Activated naive CD8-positive, alpha-beta T cell treated with anti-CD3 and anti-CD28 coated beads, Interleukin-2, amount 10 ng/mL, durations not matched to agents 7 days and 5 days (primary cell): ENCODE results near the gene PCBD1. TPM values are rescaled to one million over a fixed set of nuclear protein-coding genes. Genes with fewer than 3 reads are reported as not detected.

ENCODE experiments used
- ATAC-seq: fragments of 150-1000 bp; cut with Tn5 transposase; one replicate; pipeline ENCODE4 v1.10.0; 2021; ENCODE audit warnings: low read depth, moderate library complexity
- POLR2A ChIA-PET: fragments of 350-600 bp; sonication (Branson Sonifier 250); formaldehyde crosslinking; loops from one replicate; lab custom pipeline; 2021; ENCODE audit warnings: antibody characterized with exemption; lab: Charles Lee
- DNase-seq: peaks from one replicate; pipeline ENCODE4 v3.0.0; 2021
- H3K27ac Mint-ChIP-seq: one replicate; pipeline ENCODE4 v1.8.0; 2022; ENCODE audit warnings: mild to moderate bottlenecking, mixed read lengths
- H3K27me3 Mint-ChIP-seq: one replicate; pipeline ENCODE4 v1.8.0; 2022; ENCODE audit warnings: mild to moderate bottlenecking, moderate library complexity, mixed read lengths
- H3K36me3 Mint-ChIP-seq: one replicate; pipeline ENCODE4 v1.8.0; 2021; ENCODE audit warnings: mild to moderate bottlenecking, mixed read lengths
- H3K4me1 Mint-ChIP-seq: one replicate; pipeline ENCODE4 v1.8.0; 2021; ENCODE audit warnings: mixed read lengths
- H3K4me3 Mint-ChIP-seq: one replicate; pipeline ENCODE4 v1.8.0; 2022; ENCODE audit warnings: mild to moderate bottlenecking, moderate library complexity, mixed read lengths
- H3K9me3 Mint-ChIP-seq: one replicate; pipeline ENCODE4 v1.8.0; 2021; ENCODE audit warnings: mixed read lengths
- total RNA-seq, 2 experiments: library from RNA; stranded (reverse); gene quantifications; one replicate each; pipeline ENCODE4 v1.2.3, GENCODE V29; 2021

The PCBD1 gene
- total RNA-seq, 2 experiments from 2014 or later = 23.5 to 27.7 TPM

DNA sequence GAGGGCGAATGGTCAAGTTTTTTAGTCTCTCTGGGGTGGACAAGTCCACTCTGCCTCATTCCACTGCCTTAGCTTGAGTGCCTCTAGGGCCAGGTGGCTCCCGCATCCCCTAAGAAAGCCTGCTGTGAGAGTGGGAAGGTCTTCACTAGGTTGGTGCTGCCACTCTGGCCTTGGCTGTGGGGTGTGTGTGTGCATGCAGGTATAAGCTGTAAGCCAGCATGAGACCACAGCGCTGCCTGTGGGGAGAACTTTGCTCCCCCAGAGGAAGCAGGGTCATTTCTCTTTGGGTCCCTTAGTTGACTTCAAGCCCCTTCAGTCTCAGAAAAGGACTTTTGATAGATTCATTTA, 25.5 kb upstream of the PCBD1 start:
- ATAC-seq (no peak), DNase-seq (no peak)
- Mint-ChIP-seq H3K36me3 (no peaks in the 10 kb centered on the region), H3K27me3 (peaks cover 2% of the 10 kb centered on the region), H3K4me3 (no peak overlapping the region), H3K27ac (no peak overlapping the region), H3K4me1 (no peaks in the 10 kb centered on the region), H3K9me3 (no peaks in the 10 kb centered on the region)
- POLR2A ChIA-PET = no interaction called here

DNA sequence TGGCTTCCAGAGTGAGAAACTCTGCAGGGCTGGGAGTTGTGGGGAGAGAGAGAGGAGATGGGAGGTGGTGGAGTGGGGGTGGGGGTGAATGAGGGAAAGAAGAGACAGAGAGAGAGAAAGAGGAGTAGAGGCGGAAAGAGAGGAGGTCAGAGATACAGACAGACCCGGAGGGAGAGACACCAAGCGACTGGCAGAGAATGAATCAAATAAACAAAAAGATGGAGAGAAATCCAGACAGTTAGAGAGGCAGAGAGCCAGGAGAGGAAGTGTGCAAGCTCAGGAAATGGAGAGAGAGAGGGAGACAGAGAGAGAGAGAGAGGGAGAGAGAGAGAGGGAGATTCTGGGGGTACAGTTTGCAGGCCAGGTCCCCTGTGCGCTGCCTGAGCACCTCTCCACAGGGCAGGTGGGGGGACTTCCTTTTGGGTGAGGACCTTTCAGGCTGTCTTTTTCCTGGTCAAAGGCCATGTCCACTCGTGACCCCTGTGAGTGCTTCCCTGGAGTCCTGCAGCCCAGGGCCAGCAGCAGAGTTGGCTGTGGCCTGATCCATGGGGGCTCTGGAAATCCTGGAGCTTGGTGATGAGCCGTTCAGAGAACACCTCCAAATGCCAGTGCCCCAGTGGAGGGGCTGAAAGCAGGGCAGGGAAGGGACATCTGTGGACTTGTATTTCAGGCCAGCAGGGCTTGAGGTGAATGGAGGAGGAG, 25.0 kb upstream of the PCBD1 start:
- Mint-ChIP-seq H3K27me3 (peaks cover 2% of the 10 kb centered on the region), H3K4me1 (no peaks in the 10 kb centered on the region), H3K4me3 (no peak overlapping the region), H3K9me3 (no peaks in the 10 kb centered on the region), H3K27ac (no peak overlapping the region), H3K36me3 (no peaks in the 10 kb centered on the region)
- POLR2A ChIA-PET = no interaction called here
- ATAC-seq (no peak), DNase-seq (no peak)

DNA sequence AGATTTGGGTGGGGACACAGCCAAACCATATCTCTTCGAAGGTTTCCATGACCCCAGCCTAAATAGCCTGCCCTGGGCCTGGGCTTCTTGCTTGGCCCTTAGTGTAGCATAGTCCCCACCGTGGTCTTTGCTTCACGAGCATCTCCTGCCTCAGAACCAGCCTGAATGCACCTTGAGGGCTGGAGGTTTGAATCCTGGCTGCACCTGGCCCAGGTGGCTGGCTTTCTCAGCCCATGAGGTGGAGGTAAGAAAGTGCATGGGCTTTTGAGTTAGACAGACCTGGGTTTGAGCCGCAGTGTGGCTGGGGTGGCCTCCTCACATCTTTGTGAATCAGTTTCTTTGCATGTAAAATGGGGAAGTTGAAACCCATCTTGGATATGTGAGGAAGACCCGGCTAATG, 24.2 kb upstream of the PCBD1 start:
- no peaks in the 10 kb centered on the region for H3K4me1 Mint-ChIP-seq
- DNase-seq (no peak), ATAC-seq (no peak)
- no peak overlapping the region for H3K27ac Mint-ChIP-seq
- POLR2A ChIA-PET = no interaction called here
- H3K9me3 Mint-ChIP-seq = no peaks in the 10 kb centered on the region
- H3K36me3 Mint-ChIP-seq = no peaks in the 10 kb centered on the region
- no peak overlapping the region for H3K4me3 Mint-ChIP-seq
- no peaks in the 10 kb centered on the region for H3K27me3 Mint-ChIP-seq

DNA sequence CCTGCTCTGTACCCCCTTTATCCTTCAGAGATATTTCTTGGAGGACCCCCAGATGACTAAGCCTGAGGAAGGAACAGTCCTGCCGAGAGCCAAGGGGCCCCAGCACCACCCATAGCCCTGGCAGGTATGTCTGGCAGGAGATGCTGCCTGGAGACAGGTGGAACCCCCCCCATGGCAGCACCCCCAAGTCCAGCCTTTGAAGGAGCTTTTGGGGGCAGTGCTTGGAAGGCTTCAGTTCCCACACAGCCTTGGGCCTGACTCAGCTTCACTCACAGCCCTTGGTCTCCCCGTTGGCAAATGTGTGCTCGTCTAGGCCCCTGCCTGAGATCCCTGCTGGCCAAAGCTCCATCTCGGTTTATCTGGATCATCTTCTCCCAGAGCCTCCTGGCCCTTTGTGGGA, 23.0 kb upstream of the PCBD1 start:
- DNase-seq (no peak), ATAC-seq (no peak)
- no peak overlapping the region for H3K27ac Mint-ChIP-seq
- POLR2A ChIA-PET = no interaction called here
- no peak overlapping the region for H3K4me3 Mint-ChIP-seq
- no peaks in the 10 kb centered on the region for H3K36me3 Mint-ChIP-seq
- H3K27me3 Mint-ChIP-seq = no peaks in the 10 kb centered on the region
- no peaks in the 10 kb centered on the region for H3K9me3 Mint-ChIP-seq
- no peaks in the 10 kb centered on the region for H3K4me1 Mint-ChIP-seq

DNA sequence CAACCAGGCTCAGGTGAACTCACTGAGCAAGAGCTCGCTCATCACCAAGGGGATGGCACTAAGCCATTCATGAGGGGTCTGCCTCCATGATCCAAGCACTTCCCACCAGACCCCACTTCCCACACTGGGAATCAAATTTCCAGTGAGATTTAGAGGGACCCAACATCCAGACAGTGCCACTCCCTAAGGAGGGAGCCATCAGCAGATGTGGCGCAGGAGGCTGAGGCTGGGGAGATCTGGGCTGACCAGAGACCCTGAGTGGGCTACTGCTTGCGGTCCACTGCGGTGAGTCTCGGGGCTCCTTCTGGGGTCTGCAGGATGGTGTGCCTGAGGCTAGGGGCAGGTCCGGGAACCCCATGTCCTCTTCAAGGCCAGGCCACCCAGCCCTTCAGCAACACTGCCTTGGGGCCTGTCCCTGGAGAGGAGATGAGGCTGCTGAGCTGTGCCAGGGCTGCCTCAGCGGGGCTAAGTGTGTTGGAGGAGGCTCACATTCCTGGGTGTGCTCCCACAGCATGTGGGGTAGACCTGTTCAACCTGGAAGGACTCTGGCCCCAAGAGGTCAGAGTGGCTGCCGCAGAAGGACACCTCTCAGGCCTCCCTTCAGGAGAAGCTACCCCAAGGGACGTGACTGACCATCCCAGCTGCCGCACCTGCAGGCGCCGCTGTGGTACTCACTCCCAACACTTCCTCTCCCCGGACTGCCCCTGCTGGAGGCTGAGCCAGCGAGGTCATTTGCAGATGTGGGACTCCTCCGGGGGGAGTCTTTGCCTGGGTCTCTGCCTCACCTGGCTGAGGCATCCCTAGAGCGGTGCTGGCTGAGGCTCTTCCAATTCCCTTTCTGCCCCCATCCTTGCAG, 22.3 kb upstream of the PCBD1 start:
- no peak for ATAC-seq
- DNase-seq = no peak
- POLR2A ChIA-PET = no interaction called here
- H3K4me1 Mint-ChIP-seq = no peaks in the 10 kb centered on the region
- H3K9me3 Mint-ChIP-seq = no peaks in the 10 kb centered on the region
- H3K27me3 Mint-ChIP-seq = no peaks in the 10 kb centered on the region
- H3K4me3 Mint-ChIP-seq = no peak overlapping the region
- H3K36me3 Mint-ChIP-seq = no peaks in the 10 kb centered on the region
- H3K27ac Mint-ChIP-seq = no peak overlapping the region

DNA sequence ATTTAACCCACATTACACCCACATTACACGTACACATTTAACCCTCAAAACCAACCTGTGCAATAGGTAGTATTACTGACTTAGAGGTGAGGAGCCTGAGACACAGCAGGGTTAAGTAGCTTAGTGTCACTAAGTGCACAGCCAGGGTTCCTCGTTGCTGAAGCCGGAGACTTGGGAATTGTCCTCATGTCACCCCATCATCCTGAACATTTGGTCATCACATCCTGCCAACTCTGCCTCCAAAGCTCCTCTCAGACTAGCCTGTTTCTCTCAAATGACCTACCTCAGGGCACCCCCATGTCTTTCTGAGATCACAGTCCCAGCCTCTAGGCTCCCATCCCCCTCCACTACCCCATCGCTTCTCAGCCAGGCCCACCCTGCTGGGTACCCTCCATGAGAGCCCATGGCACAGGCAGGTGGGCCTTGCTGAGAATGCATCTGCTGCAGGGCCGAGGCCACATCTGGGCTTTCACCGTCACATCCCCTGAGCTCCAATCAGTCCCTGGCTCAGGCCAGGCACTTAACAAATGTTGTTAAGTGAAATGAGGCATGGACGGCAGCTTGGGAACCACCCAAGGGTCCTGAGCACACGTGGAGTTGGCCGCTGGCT, 21.1 kb upstream of the PCBD1 start:
- no peak for DNase-seq
- Mint-ChIP-seq H3K4me1 (no peaks in the 10 kb centered on the region), H3K4me3 (no peak overlapping the region), H3K27ac (no peak overlapping the region), H3K36me3 (no peaks in the 10 kb centered on the region), H3K27me3 (no peaks in the 10 kb centered on the region), H3K9me3 (no peaks in the 10 kb centered on the region)
- POLR2A ChIA-PET = no interaction called here
- ATAC-seq = no peak

DNA sequence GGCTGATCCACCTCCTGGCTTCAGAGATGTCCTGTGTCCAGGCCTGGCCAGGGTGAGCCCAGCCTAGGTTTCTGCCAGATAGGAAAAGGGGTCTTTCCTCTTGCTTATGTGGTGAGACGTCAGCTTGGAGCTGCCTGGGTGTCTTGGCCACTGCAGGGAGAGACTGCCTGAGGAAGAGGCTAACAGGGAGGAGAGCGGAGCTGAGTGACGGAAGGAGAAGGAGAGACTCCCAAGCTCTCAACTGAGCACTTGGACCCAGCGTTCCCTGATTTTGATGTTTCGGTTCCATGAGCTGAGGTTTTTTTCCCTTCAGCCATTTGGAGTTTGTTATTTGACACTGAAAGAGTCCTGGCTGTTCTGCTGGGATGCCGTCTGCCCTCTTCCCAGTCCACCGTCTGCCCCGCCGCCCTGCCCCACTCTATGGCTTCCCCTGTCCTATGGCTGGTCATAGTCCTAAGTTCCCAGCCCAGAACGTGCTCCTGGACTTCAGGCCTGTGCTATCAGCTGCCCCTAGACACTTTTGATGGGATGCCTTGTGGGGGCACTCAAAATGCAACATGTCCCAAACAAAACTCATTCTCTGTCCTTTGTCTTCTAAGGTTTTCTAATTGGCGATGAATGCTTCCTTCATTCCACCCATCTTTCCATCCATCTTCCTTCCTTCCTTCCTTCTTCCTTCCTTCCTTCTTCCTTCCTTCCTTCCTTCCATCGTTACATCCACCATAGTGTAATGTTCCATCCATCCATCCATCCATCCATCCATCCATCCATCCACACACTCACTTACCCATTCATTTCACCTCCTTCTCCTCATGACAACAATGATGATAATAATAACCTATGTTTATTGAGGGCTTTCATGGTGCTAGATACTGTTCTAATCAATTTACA, 20.3 kb upstream of the PCBD1 start:
- no peaks in the 10 kb centered on the region for H3K36me3 Mint-ChIP-seq
- no peaks in the 10 kb centered on the region for H3K4me1 Mint-ChIP-seq
- no peak overlapping the region for H3K27ac Mint-ChIP-seq
- no peak overlapping the region for H3K4me3 Mint-ChIP-seq
- no peak for ATAC-seq
- no peak for DNase-seq
- H3K27me3 Mint-ChIP-seq = no peaks in the 10 kb centered on the region
- POLR2A ChIA-PET = no interaction called here
- no peaks in the 10 kb centered on the region for H3K9me3 Mint-ChIP-seq

DNA sequence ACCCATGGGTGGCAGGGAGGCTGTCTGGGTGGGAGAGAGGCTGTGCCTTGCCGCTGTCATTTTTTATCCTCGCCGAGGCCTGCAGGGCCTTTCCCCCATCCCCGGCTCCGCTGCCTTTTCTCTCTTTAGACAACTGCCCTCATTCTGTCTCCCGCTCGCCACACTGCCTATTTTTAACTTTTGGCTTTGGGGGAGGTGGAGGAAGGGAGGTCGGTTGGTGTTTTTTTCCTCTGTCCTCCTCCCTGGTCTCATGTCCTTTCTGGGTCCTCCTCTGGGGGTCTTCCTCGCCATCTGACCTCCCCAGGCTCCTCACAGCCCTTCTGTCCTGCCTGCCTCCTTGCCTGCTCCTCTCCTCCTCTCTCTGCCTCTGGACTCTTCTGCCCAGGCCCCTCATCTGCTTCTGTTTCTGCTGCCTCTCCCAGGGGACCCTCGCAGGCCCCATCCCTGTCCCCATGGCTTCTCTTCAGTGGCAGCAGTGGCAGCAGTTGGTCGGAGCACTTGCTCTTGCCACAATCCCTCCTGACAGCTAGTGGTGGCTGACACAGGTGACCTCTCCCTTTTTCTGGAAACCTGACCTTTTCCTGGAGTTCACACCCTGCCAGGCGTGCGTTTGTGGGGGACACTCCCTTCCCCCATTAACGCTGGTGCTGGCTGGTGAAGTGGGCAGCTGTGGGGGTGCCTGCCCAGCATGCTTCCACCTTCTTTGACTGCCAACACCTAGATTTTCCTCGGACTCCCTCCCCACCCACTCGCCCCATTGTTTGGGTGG, 19.5 kb upstream of the PCBD1 start:
- Mint-ChIP-seq H3K9me3 (no peaks in the 10 kb centered on the region), H3K36me3 (no peaks in the 10 kb centered on the region), H3K27me3 (no peaks in the 10 kb centered on the region), H3K4me1 (no peaks in the 10 kb centered on the region), H3K27ac (no peak overlapping the region), H3K4me3 (no peak overlapping the region)
- POLR2A ChIA-PET = no interaction called here
- DNase-seq (peak; percentile 6), ATAC-seq (no peak)

DNA sequence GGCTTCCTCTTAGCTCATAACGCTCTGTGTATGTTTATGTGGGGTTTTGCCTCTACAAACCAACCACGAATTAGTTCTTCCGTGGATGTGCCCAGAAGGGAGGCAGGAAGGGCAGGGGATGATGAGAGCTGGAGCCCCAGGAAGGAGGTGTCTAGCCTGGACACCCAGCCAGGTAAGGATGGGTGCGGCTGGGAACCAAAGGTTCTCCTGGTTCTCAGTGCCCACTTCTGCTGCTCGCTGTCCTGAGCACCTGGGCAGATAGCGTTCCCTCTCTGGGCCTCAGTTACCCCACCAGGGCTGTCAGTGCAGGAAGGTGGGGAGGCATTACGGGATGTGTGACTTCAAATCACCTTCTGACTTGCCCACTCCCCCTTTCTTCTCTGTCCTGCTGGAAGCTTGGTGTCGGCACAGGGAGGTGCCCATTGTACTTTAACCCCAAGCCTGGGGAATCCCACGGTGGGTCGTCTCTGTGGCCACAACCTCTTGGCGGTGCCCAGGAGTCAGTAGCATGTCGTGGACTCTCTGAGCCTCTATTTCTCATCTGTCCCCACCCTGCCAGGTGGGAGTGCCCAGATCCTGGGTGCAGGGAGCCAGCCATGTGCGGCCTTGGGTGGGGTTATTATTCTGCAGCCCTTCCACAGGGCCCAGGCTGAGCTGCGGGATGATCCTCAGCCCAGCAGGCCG, 18.7 kb upstream of the PCBD1 start:
- Mint-ChIP-seq H3K27me3 (no peaks in the 10 kb centered on the region), H3K4me3 (no peak overlapping the region), H3K36me3 (no peaks in the 10 kb centered on the region), H3K4me1 (no peaks in the 10 kb centered on the region), H3K9me3 (no peaks in the 10 kb centered on the region), H3K27ac (no peak overlapping the region)
- POLR2A ChIA-PET = no interaction called here
- DNase-seq (peak; percentile 17), ATAC-seq (no peak)

DNA sequence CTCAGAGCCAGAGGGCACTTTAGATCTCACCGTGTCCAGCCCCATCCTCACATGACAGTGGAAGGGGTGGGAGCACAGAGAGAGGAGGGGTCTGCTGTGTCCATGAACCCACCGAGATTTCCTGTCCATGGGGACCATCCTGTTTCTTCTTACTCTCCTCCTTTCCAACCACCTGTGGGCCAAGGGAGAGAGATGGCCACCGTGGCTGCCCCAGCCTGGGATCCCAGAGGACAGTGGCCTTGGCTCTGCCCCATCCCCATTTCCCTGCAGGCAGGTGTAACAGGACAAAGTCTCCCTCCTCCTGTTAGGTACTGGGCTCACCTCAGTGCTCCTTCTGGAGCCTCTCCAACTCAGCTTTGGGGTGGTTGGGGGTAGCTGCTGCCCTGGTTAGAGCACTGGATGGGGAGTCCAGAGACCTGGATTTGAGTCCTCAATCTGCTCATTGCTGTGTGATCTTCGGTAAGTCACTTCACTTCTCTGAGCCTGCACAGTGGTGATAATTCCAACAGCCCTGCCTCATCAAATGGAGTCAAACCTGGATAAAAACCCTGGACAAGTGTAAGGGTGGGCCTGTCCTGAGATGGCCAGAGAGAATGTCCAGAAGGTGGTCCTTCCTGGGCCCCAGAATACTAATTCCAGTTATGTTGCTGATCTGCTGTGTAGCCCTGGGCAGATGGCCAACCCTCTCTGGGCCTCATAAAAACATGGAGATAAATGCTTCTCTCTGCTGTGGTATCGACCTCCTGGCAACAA, 17.8 kb upstream of the PCBD1 start:
- H3K9me3 Mint-ChIP-seq = no peaks in the 10 kb centered on the region
- POLR2A ChIA-PET = no interaction called here
- DNase-seq (peak; percentile 4), ATAC-seq (no peak)
- H3K4me3 Mint-ChIP-seq = no peak overlapping the region
- H3K4me1 Mint-ChIP-seq = no peaks in the 10 kb centered on the region
- H3K27me3 Mint-ChIP-seq = no peaks in the 10 kb centered on the region
- no peak overlapping the region for H3K27ac Mint-ChIP-seq
- no peaks in the 10 kb centered on the region for H3K36me3 Mint-ChIP-seq

DNA sequence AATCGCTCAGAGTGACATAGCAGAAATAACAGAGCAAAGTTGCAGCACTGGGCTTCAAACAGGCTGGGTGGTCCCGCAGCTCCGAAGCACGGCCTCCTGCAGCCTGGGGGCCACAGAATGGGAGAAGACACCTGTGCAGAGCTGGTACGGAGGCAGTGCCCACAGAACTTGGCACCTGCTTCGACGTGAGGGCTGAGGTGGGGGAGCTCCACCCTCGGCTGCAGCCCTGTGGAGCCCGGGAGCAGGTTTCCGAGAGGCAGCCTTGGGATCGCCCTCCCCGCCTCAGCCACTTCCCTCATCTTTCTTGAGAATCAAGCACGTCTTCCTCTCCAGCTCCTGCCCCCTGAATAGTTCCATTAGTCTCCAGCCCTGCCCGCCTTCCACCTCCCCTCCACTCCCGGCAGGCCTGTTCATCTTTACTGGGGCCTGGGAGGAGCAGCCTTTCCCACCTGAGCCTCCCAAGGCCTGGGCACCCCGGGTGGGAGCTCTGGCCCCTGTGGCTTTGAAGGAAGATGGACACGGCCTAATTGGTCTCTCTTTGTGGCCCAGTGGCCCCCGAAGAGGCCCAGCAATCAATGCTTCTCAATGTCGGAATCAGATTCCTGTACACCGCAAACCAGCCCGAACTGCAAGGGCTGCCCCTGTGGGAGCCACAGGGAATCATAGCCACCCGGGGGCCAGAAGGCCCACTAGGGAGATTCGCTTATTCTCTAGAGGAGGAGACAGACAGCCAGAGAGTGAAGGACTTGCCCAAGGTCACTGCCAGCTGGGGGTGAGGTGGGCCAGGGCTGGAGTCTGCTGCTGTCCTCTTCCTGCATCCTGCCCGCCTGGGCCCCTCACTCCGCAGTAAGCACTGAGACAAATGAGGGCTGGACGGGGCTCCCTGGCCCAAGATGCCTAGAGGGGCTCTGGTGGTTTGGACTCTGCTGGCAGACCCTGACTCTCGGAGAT, 17.0 kb upstream of the PCBD1 start:
- Mint-ChIP-seq H3K4me1 (no peaks in the 10 kb centered on the region), H3K9me3 (no peaks in the 10 kb centered on the region), H3K27me3 (peaks cover 2% of the 10 kb centered on the region), H3K4me3 (no peak overlapping the region), H3K36me3 (no peaks in the 10 kb centered on the region), H3K27ac (no peak overlapping the region)
- peak; percentile 21 for DNase-seq
- ATAC-seq = no peak
- POLR2A ChIA-PET = no interaction called here
